SH-SY5Y (cell line): ENCODE data around the gene LRBA.

ENCODE experiments used
- GATA2 ChIP-seq: IDR thresholded peaks from 2 replicates; pipeline ENCODE4 v1.6.1; 2011; ENCODE audit warnings: mild to moderate bottlenecking, low read depth, low read length
- GATA3 ChIP-seq: IDR thresholded peaks from 2 replicates; pipeline ENCODE4 v1.6.1; 2011; ENCODE audit warnings: low read depth, mild to moderate bottlenecking, low read length, moderate library complexity

GRCh38 chr4:150546286-150546685, 468.8 kb downstream of the LRBA start:
- TF ChIP-seq GATA2 (no peak), GATA3 (no peak)
